CD4-positive, CD25-positive, alpha-beta regulatory T cell (primary cell): Measurements from ENCODE around the gene ADGRV1. TPM values are rescaled to one million over a fixed set of nuclear protein-coding genes. Genes with fewer than 3 reads are reported as not detected.

Source experiments
- ATAC-seq, 2 donors: fragments of 150-1000 bp; cut with Tn5 transposase; one replicate each; pipeline ENCODE4 v1.10.0; 2021; ENCODE audit warnings: low read depth in 2 of 2, moderate number of reproducible peaks in 2 of 2, moderate library complexity in 1 of 2
- DNase-seq, 3 donors: peaks; one replicate each; pipeline versions ENCODE4 v3.0.0 to v3.0.0-alpha.2; 2012 to 2022; ENCODE audit warnings: mixed read lengths in 1 of 3
- H3K27ac ChIP-seq: one replicate; pipeline ENCODE4 v1.7.0; 2013; ENCODE audit warnings: mild to moderate bottlenecking, low read length; ENCODE audit not compliant: insufficient read depth, poor library complexity, severe bottlenecking
- H3K27me3 ChIP-seq: one replicate; pipeline ENCODE4 v1.7.0; 2013; ENCODE audit warnings: low read length; ENCODE audit not compliant: control insufficient read depth, insufficient read depth
- H3K36me3 ChIP-seq: one replicate; pipeline ENCODE4 v1.7.0; 2013; ENCODE audit warnings: mild to moderate bottlenecking, low read length, moderate library complexity; ENCODE audit not compliant: control insufficient read depth, insufficient read depth
- H3K4me1 ChIP-seq: 2 replicates; pipeline ENCODE4 v1.7.0; 2013; ENCODE audit warnings: mild to moderate bottlenecking, low read length; ENCODE audit not compliant: insufficient read depth, control insufficient read depth, poor library complexity, severe bottlenecking
- H3K4me3 ChIP-seq: one replicate; pipeline ENCODE4 v1.7.0; 2013; ENCODE audit warnings: low read depth, mild to moderate bottlenecking, low read length, moderate library complexity
- H3K9me3 ChIP-seq, 2 experiments: 1 replicate in 1 of 2; 2 replicates in 1 of 2; pipeline ENCODE4 v1.7.0; 2013; ENCODE audit warnings: low read length in 2 of 2, mild to moderate bottlenecking in 1 of 2, moderate library complexity in 1 of 2; ENCODE audit not compliant: control insufficient read depth in 2 of 2
- H3K27ac Mint-ChIP-seq, 3 donors: one replicate each; pipeline ENCODE4 v1.8.0; 2020 to 2022; ENCODE audit warnings: mild to moderate bottlenecking in 3 of 3, mixed read lengths in 3 of 3, moderate library complexity in 2 of 3
- H3K27me3 Mint-ChIP-seq: one replicate; pipeline ENCODE4 v1.8.0; 2022; ENCODE audit warnings: mild to moderate bottlenecking, mixed read lengths
- H3K36me3 Mint-ChIP-seq: one replicate; pipeline ENCODE4 v1.8.0; 2020; ENCODE audit warnings: mixed read lengths
- H3K4me1 Mint-ChIP-seq, 4 donors: one replicate each; pipeline ENCODE4 v1.8.0; 2020 to 2022; ENCODE audit warnings: mixed read lengths in 4 of 4, mild to moderate bottlenecking in 1 of 4
- H3K4me3 Mint-ChIP-seq, 4 donors: one replicate each; pipeline ENCODE4 v1.8.0; 2020 to 2022; ENCODE audit warnings: mild to moderate bottlenecking in 4 of 4, mixed read lengths in 4 of 4, moderate library complexity in 3 of 4
- H3K9me3 Mint-ChIP-seq, 7 donors: one replicate each; pipeline ENCODE4 v1.8.0; 2020 to 2022; ENCODE audit warnings: mixed read lengths in 7 of 7, mild to moderate bottlenecking in 3 of 7, moderate library complexity in 2 of 7
- polyA plus RNA-seq, 4 donors: library from polyadenylated mRNA; unstranded; fragments of 300-500 nt; fragmentation: Illumina TruSeq; gene quantifications; one replicate each; pipeline ENCODE4 v1.2.3, GENCODE V29; 2021
- total RNA-seq: library from RNA; stranded (reverse); gene quantifications from one replicate; pipeline ENCODE4 v1.2.3, GENCODE V29; 2022

ADGRV1 gene
- total and polyA plus RNA-seq, 5 donors from 2014 or later, result 0.42 to 0.52 TPM; not detected in 3

DNA sequence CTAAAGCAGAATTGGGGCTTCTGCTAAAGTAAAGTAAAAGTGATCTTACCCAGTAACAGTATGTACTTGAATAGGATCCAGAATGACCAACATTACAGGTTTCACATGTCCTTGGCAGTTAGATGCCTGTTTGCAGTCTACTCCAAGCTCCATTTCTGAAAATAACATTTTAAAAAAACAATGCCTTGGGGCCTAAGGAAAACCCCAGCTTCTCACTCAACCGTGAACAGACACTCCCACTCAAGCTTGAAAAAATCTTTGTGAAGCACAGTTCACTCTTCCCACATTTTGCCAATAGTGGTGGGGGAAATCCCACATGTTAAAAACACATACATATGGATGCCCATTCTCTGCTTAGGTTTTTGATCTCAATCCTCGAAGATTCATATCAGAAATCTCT, 520.4 kb downstream of the ADGRV1 start:
- Mint-ChIP-seq H3K9me3 (peaks cover 0 to 4% (median 0%) of the 10 kb centered on the region in 7 donors), H3K27ac (no peak overlapping the region), H3K4me1 (no peaks in the 10 kb centered on the region), H3K27me3 (peaks cover 9% of the 10 kb centered on the region), H3K4me3 (no peak overlapping the region), H3K36me3 (no peaks in the 10 kb centered on the region)
- Histone ChIP-seq H3K4me1 (no peaks in the 10 kb centered on the region), H3K36me3 (no peaks in the 10 kb centered on the region), H3K9me3 (no peaks in the 10 kb centered on the region), H3K27ac (no peak overlapping the region), H3K4me3 (no peak overlapping the region), H3K27me3 (peaks cover 2% of the 10 kb centered on the region)
- DNase-seq (no peak), ATAC-seq (no peak)

DNA sequence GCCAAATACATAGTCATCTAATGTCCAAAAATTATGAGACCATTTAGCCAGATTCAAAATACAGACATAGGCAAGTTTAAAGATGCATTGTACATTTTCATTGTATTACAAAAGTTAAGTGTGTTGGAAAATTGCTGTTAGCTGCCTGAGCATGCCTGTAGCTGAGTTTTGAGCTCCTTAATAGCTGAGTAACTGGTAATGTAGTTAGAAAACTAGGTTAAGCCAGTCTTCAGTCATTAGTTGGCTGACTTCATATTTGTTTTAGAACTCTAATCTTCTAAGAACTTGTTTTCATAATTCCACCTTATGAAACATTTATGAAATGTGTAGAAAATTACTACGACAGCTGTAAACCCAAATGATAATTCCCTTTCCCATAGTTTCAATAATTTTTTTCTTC, 531.2 kb downstream of the ADGRV1 start:
- Histone ChIP-seq H3K27me3 (no peaks in the 10 kb centered on the region), H3K4me1 (no peaks in the 10 kb centered on the region), H3K27ac (no peak overlapping the region), H3K9me3 (no peaks in the 10 kb centered on the region), H3K4me3 (no peak overlapping the region), H3K36me3 (no peaks in the 10 kb centered on the region)
- Mint-ChIP-seq H3K36me3 (no peaks in the 10 kb centered on the region), H3K27me3 (peaks cover 14% of the 10 kb centered on the region), H3K4me3 (no peak overlapping the region), H3K4me1 (no peaks in the 10 kb centered on the region), H3K9me3 (no peaks in the 10 kb centered on the region), H3K27ac (no peak overlapping the region)
- no peak for DNase-seq
- ATAC-seq, result no peak

DNA sequence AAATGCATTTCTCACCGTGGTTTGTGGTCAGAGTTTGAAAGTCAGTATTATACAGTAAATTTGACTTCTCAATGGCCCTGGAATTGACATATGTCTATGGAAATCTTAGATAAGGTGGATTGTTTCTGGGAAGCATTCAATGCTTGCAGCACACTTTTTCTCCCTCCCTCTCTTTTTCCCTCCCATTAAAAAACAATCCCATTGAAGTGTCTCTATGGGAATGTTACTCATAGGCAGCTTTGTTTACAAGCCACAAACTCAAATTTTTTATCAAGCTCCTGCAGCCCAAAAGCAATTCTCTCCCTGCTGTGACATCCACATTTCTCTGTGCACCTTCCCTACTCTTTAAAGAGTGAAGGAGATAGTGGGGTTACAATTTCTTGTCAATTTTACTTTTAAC, 532.4 kb downstream of the ADGRV1 start:
- ATAC-seq (no peak), DNase-seq (no peak)
- Mint-ChIP-seq H3K4me3 (no peak overlapping the region), H3K9me3 (no peaks in the 10 kb centered on the region), H3K27ac (no peak overlapping the region), H3K27me3 (peaks cover 15% of the 10 kb centered on the region), H3K4me1 (no peaks in the 10 kb centered on the region), H3K36me3 (no peaks in the 10 kb centered on the region)
- H3K4me1 ChIP-seq, result no peaks in the 10 kb centered on the region
- H3K36me3 ChIP-seq, result no peaks in the 10 kb centered on the region
- no peaks in the 10 kb centered on the region for H3K27me3 ChIP-seq
- H3K4me3 ChIP-seq, result no peak overlapping the region
- no peaks in the 10 kb centered on the region for H3K9me3 ChIP-seq
- no peak overlapping the region for H3K27ac ChIP-seq

DNA sequence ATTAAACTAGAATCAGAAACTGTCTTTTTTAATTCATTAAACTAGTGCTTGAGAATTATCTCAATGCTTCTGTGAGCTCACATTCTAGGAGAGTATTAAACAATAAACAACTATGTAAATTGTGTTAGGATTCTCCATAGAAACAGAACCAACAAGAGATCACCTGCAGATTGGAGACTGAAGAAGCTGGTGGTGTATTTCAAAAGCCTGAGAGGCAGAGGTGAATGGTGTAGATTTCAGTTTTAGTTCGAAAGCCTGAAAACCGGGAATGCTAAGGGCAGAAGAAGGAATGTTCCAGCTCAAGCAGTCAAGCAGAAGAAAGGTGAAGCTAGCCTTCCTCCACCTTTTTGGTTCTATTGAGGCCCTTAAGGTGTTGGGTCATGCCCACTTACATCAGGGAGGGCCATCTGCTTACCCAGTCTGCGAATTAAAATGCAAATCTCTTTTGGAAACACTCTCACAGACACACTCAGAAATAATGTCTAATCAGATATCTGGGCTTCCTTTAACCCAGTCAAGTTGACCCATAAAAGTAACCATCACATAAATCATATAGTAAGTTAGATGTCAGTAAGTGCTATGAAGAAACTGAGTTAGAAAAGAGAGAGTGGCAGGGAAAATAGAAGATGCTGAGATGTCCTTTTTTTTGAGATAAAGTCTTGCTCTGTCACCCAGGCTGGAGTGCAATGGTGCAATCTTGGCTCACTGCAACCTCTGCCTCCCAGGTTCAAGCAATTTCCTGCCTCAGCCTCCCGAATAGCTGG, 533.1 kb downstream of the ADGRV1 start:
- H3K4me1 ChIP-seq, result no peaks in the 10 kb centered on the region
- no peak for ATAC-seq
- Mint-ChIP-seq H3K4me1 (no peaks in the 10 kb centered on the region), H3K9me3 (no peaks in the 10 kb centered on the region), H3K27me3 (peaks cover 15% of the 10 kb centered on the region), H3K27ac (no peak overlapping the region), H3K36me3 (no peaks in the 10 kb centered on the region), H3K4me3 (no peak overlapping the region)
- no peak for DNase-seq
- no peaks in the 10 kb centered on the region for H3K36me3 ChIP-seq
- H3K27ac ChIP-seq, result no peak overlapping the region
- no peak overlapping the region for H3K4me3 ChIP-seq
- H3K9me3 ChIP-seq, result no peaks in the 10 kb centered on the region
- H3K27me3 ChIP-seq, result no peaks in the 10 kb centered on the region

DNA sequence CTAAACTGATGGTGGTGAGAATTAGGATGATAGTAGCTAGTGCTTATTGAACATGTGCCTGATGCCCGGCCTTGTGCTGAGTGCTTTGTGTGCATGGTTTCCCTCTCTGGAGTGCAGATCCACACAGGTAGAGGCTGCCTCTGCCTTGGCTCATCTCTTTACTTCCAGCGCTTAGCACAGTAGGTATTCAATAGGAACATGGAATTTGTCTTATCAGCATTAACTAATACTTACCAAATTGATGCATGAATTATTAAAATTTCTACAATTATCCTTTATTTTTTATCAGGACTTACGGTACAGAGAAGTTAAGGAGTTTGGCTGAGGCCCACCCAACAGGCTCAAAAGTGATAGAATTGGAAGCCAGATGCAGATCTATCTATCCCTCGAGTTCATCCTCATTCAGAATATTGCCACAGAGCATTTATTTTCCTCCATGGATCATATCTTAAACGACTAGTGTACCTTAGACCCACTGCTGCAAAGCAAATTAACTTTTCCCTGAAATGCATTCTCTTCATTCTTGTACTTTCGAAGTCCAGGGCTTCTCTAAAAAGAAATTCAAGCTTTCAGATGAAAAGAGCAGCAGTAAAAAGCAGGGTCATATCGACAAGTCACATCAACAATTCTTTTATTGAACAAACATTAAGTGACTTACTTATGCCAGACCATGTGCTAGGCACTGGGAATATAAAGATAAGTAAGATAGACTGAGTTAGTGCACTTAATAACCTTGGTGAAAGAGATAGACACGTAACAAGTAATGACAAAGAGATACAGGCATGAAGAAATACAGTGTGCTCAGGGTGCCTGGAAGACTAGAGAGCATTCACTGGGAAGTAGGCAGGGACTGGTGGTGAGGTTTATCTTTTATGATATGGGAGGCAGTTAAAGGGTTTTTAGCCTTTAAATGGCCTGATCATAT, 534.5 kb downstream of the ADGRV1 start:
- H3K9me3 ChIP-seq, result no peaks in the 10 kb centered on the region
- DNase-seq (no peak), ATAC-seq (no peak)
- H3K36me3 ChIP-seq, result no peaks in the 10 kb centered on the region
- no peak overlapping the region for H3K4me3 ChIP-seq
- no peaks in the 10 kb centered on the region for H3K4me1 ChIP-seq
- Mint-ChIP-seq H3K9me3 (no peaks in the 10 kb centered on the region), H3K27me3 (peaks cover 14% of the 10 kb centered on the region), H3K36me3 (no peaks in the 10 kb centered on the region), H3K4me1 (no peaks in the 10 kb centered on the region), H3K4me3 (no peak overlapping the region), H3K27ac (no peak overlapping the region)
- no peaks in the 10 kb centered on the region for H3K27me3 ChIP-seq
- H3K27ac ChIP-seq, result no peak overlapping the region

DNA sequence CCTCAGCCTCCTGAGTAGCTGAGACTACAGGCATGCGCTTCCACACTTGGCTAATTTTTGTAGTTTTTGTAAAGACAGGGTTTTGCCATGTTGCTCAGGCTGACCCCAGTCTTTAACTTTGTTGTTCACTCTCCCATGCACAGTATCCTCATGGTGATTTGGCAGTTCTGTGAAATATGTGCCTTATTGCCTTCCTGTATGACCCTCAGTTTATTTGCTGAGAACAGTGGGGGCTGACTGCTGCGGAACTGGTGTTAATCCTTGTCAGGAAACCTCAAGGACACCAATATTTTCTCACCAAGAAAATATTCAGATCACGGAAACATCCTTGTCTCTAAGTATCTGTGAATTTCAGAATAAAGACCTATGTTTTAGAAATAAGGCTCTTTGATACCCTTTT, 536.7 kb downstream of the ADGRV1 start:
- Histone ChIP-seq H3K9me3 (no peaks in the 10 kb centered on the region), H3K36me3 (no peaks in the 10 kb centered on the region), H3K4me3 (no peak overlapping the region), H3K4me1 (no peaks in the 10 kb centered on the region), H3K27me3 (no peaks in the 10 kb centered on the region), H3K27ac (no peak overlapping the region)
- Mint-ChIP-seq H3K4me1 (no peaks in the 10 kb centered on the region), H3K36me3 (no peaks in the 10 kb centered on the region), H3K4me3 (no peak overlapping the region), H3K27me3 (peaks cover 14% of the 10 kb centered on the region), H3K27ac (no peak overlapping the region), H3K9me3 (no peaks in the 10 kb centered on the region)
- ATAC-seq, result no peak
- no peak for DNase-seq

DNA sequence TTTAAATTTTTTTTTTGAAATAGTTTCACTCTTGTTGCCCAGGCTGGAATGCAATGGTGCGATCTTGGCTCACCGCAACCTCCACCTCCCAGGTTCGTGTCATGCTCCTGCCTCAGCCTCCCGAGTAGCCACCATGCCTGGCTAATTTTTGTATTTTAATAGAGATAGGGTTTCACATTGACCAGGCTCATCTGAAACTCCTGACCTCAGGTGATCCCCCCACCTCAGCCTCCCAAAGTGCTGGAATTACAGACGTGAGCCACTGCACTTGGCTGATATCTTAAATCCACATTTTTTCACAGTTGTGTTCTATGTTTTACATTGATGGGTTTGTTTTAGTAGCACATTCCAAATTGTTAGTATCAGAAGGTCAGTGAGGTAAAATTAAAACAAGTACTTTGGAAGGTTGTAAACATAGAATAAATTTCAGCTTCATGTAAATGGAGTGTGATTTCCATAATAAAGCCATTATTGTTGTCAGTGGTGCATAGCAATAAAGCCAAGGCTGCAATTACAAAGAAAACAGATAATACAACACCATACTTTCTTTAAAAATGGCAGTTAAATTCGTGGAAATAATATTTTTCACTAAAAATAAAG, 537.3 kb downstream of the ADGRV1 start:
- ATAC-seq (no peak), DNase-seq (no peak)
- Mint-ChIP-seq H3K9me3 (no peaks in the 10 kb centered on the region), H3K4me1 (no peaks in the 10 kb centered on the region), H3K36me3 (no peaks in the 10 kb centered on the region), H3K4me3 (no peak overlapping the region), H3K27me3 (peaks cover 14% of the 10 kb centered on the region), H3K27ac (no peak overlapping the region)
- H3K36me3 ChIP-seq, result no peaks in the 10 kb centered on the region
- no peaks in the 10 kb centered on the region for H3K4me1 ChIP-seq
- H3K4me3 ChIP-seq, result no peak overlapping the region
- H3K9me3 ChIP-seq, result no peaks in the 10 kb centered on the region
- no peak overlapping the region for H3K27ac ChIP-seq
- no peaks in the 10 kb centered on the region for H3K27me3 ChIP-seq
